Ishikawa (cell line): ENCODE measurements around the gene PTPRN2.

Source experiments
- YY1 ChIP-seq: IDR thresholded peaks from 2 replicates; pipeline ENCODE4 v1.6.1; 2012; ENCODE audit warnings: low read depth
- TF ChIP-seq, protein P1 (sequence below): IDR thresholded peaks from 2 replicates; pipeline ENCODE4 v1.6.1; 2012

DNA sequence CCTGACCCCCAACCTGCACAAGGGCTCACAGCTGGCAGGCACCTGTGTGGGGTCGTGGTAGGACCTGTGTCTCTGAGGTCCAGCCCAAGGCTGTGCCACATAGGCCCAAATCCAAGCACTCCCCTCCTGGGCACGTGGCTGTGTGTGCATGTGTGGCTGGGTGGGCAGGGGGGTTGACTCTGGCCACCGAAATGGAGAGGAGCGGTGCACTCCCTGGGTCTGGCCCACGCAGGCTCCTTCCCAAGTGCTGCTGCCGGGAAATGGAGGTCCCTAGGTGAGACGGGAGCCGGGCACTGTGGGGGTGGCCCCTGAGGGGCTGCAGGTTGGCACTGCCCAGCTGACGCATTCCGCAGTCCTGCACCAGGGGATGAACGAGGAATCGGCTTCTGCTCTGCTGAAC is 722.7 kb downstream of the PTPRN2 start:
- no peak for TF ChIP-seq YY1
- TF ChIP-seq, protein P1, sequence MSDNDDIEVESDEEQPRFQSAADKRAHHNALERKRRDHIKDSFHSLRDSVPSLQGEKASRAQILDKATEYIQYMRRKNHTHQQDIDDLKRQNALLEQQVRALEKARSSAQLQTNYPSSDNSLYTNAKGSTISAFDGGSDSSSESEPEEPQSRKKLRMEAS: no peak
